GM12873 (cell line): Measurements from ENCODE around the gene PRORP.

ENCODE experiments used
- CTCF ChIP-seq: IDR thresholded peaks from 2 replicates; pipeline ENCODE4 v1.5.1; 2012; ENCODE audit warnings: low read depth, mild to moderate bottlenecking, moderate library complexity, low read length, control low read depth; ENCODE audit not compliant: insufficient read depth; ENCODE audit errors: missing control alignments

The PRORP gene

GRCh38 chr14:35121887-35122695, at the start of gene PRORP, which contains the start of gene PPP2R3C:
PRORP (plus strand) TSS chr14:35122552; CDS start chr14:35123246, 694 bp downstream.
PPP2R3C (minus strand) TSS chr14:35121990; CDS start chr14:35121959, 31 bp downstream.
- no peak for TF ChIP-seq CTCF

- TF ChIP-seq CTCF = no peak
These were observed 48.9 kb upstream of the PRORP start for GRCh38 chr14:35073486-35073885.

GRCh38 chr14:35078082-35078481, 44.3 kb upstream of the PRORP start:
- TF ChIP-seq CTCF = no peak

GRCh38 chr14:35079742-35080141, 42.6 kb upstream of the PRORP start:
- no peak for TF ChIP-seq CTCF

- TF ChIP-seq CTCF = no peak
These were observed 38.7 kb upstream of the PRORP start for GRCh38 chr14:35083530-35084150.

- TF ChIP-seq CTCF = no peak
These were observed 36.9 kb upstream of the PRORP start for GRCh38 chr14:35085441-35085840.

- TF ChIP-seq CTCF = no peak
These were observed 33.8 kb upstream of the PRORP start for GRCh38 chr14:35088514-35088913.
